Activated CD8-positive, alpha-beta memory T cell treated with anti-CD3 and anti-CD28 coated beads for 1 hour (primary cell): Measurements from ENCODE around the gene VPS45.

ENCODE experiments used
- DNase-seq, 2 donors: peaks; one replicate each; pipeline ENCODE4 v3.0.0-alpha.2; 2020; ENCODE audit warnings: low read depth in 1 of 2; ENCODE audit errors: extremely low read depth in 1 of 2

VPS45 gene

GRCh38 chr1:150156868-150157603 is 89.5 kb downstream of the VPS45 start:
- no peak for DNase-seq

GRCh38 chr1:150159550-150159949 is 92.0 kb downstream of the VPS45 start:
- DNase-seq, result no peak

- DNase-seq, result no peak
These were observed 93.5 kb downstream of the VPS45 start for GRCh38 chr1:150160964-150161621.

- no peak for DNase-seq
These were observed 94.4 kb downstream of the VPS45 start for GRCh38 chr1:150161747-150162581.

- DNase-seq, result no peak
These were observed 94.9 kb downstream of the VPS45 start for GRCh38 chr1:150162582-150162861.

GRCh38 chr1:150162862-150163706 is 95.5 kb downstream of the VPS45 start:
- no peak for DNase-seq

GRCh38 chr1:150164224-150164623 is 96.6 kb downstream of the VPS45 start:
- DNase-seq, result no peak

- no peak for DNase-seq
These were observed 97.2 kb downstream of the VPS45 start for GRCh38 chr1:150164779-150165178.

GRCh38 chr1:150165622-150166612 is 98.3 kb downstream of the VPS45 start:
- peak in 1 of 2 donors; percentile 27 for DNase-seq

GRCh38 chr1:150168960-150169601 is 101.5 kb downstream of the VPS45 start:
- DNase-seq, result peak in 1 of 2 donors; percentile 39

- no peak for DNase-seq
These were observed 104.2 kb downstream of the VPS45 start for GRCh38 chr1:150171801-150172200.

- no peak for DNase-seq
These were observed 105.6 kb downstream of the VPS45 start for GRCh38 chr1:150173141-150173585.

GRCh38 chr1:150176593-150176992 is 109.0 kb downstream of the VPS45 start:
- DNase-seq, result no peak

GRCh38 chr1:150178548-150178947 is 111.0 kb downstream of the VPS45 start:
- DNase-seq, result no peak

GRCh38 chr1:150179867-150180266 is 112.3 kb downstream of the VPS45 start:
- no peak for DNase-seq

GRCh38 chr1:150180474-150180873 is 112.9 kb downstream of the VPS45 start:
- DNase-seq, result no peak

- no peak for DNase-seq
These were observed 114.7 kb downstream of the VPS45 start for GRCh38 chr1:150182247-150182646.

- DNase-seq, result no peak
These were observed 115.5 kb downstream of the VPS45 start for GRCh38 chr1:150183061-150183460.

GRCh38 chr1:150185481-150185880 is 117.9 kb downstream of the VPS45 start:
- DNase-seq, result no peak
